SK-N-SH (cell line): ENCODE results near the gene SLCO3A1.

ENCODE experiments used
- CTCF ChIP-seq: fragments of 200-600 bp; sonication (generic); IDR thresholded peaks from 2 replicates; pipeline ENCODE4 v1.6.1; 2017; ENCODE audit warnings: antibody characterized with exemption, mild to moderate bottlenecking, moderate library complexity
- NRF1 ChIP-seq: IDR thresholded peaks from 2 replicates; pipeline ENCODE4 v1.6.1; 2012; ENCODE audit warnings: low read depth, mild to moderate bottlenecking, low read length

- no peak for TF ChIP-seq CTCF
- TF ChIP-seq NRF1, result no peak
These were observed 255.8 kb downstream of the SLCO3A1 start for GRCh38 chr15:92109191-92109873.
